DND-41 (cell line): ENCODE data around the gene OR2L2.

Experiments used
- ATAC-seq: fragments of 200-7000 bp; cut with Tn5 transposase; 3 replicates; pipeline ENCODE4 v1.9.1; 2021; ENCODE audit warnings: low read depth; ENCODE audit not compliant: insufficient read depth
- DNase-seq: peaks from one replicate; pipeline ENCODE4 v3.0.0-alpha.2; 2020
- H2AFZ ChIP-seq: 2 replicates; pipeline ENCODE4 v1.6.0; 2012; ENCODE audit warnings: low read depth, low read length
- H3K27ac ChIP-seq: 2 replicates; pipeline ENCODE4 v1.5.1; 2012; ENCODE audit warnings: low read length, inconsistent platforms
- H3K27me3 ChIP-seq: fragments of 200-600 bp; sonication (generic); 2 replicates; pipeline ENCODE4 v1.6.0; 2012; ENCODE audit warnings: low read length, mild to moderate bottlenecking, inconsistent platforms; ENCODE audit not compliant: insufficient read depth, poor library complexity
- H3K36me3 ChIP-seq: 2 replicates; pipeline ENCODE4 v1.5.1; 2012; ENCODE audit warnings: low read length, inconsistent platforms; ENCODE audit not compliant: insufficient read depth
- H3K4me1 ChIP-seq: 2 replicates; pipeline ENCODE4 v1.5.1; 2012; ENCODE audit warnings: mild to moderate bottlenecking, low read length; ENCODE audit not compliant: insufficient read depth
- H3K4me2 ChIP-seq: 2 replicates; pipeline ENCODE4 v1.6.0; 2012; ENCODE audit warnings: mild to moderate bottlenecking, moderate library complexity, low read length, inconsistent platforms; ENCODE audit not compliant: insufficient read depth
- H3K4me3 ChIP-seq, 2 experiments: fragments of 200-600 bp in 1 of 2; shearing (Covaris generic) in 1 of 2; 2 replicates each; pipeline ENCODE4 v1.5.1; 2012 to 2016; ENCODE audit warnings: inconsistent platforms in 2 of 2, low read length in 2 of 2, mild to moderate bottlenecking in 2 of 2, low read depth in 1 of 2, moderate library complexity in 1 of 2
- H3K79me2 ChIP-seq: 2 replicates; pipeline ENCODE4 v1.6.0; 2012; ENCODE audit warnings: low read length, inconsistent platforms; ENCODE audit not compliant: insufficient read depth
- H3K9ac ChIP-seq: 2 replicates; pipeline ENCODE4 v1.6.0; 2012; ENCODE audit warnings: low read depth, mild to moderate bottlenecking, inconsistent platforms, low read length, moderate library complexity
- H3K9me3 ChIP-seq: 2 replicates; pipeline ENCODE4 v1.5.1; 2012; ENCODE audit warnings: low read length, moderate library complexity, mild to moderate bottlenecking, inconsistent platforms; ENCODE audit not compliant: insufficient read depth, severe bottlenecking
- H4K20me1 ChIP-seq: 2 replicates; pipeline ENCODE4 v1.6.0; 2012; ENCODE audit warnings: low read length; ENCODE audit not compliant: insufficient read depth
- EZH2 ChIP-seq: IDR thresholded peaks from 3 replicates; pipeline ENCODE4 v1.6.1; 2012; ENCODE audit warnings: borderline replicate concordance, low read depth, mild to moderate bottlenecking, moderate library complexity, low read length, inconsistent platforms; ENCODE audit not compliant: severe bottlenecking
- TF ChIP-seq, protein P1 (sequence below): IDR thresholded peaks from 2 replicates; pipeline ENCODE4 v1.5.1; 2012; ENCODE audit warnings: borderline replicate concordance, low read length, moderate library complexity, mild to moderate bottlenecking; ENCODE audit not compliant: poor library complexity, severe bottlenecking; ENCODE audit errors: extremely low read depth

The OR2L2 gene

DNA sequence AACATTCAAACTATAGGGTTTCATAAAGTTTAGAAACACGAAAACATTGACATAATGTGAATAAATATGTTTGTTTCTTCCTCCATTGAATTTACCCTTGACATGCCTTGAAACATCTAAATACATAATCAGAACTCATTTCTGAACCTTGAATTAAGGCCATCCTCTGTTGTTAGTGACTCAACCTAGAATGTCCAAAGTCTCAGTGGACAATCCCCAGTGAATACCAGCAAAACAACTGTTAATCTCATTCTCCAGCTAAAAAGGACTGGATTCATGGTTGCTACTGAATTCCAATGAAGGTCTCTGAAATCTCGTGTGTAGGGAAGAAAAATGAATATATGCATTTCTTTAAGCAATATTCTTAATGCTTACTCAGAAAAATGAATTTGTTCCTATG is at the start of gene OR2L2:
Gene OR2L2, plus strand, starts transcription at position 301 of the 400 bp plus-strand sequence. CDS start 8,198 bp downstream, outside the sequence.
- no peaks in the 10 kb centered on the region for H3K79me2 ChIP-seq
- H2AFZ ChIP-seq = no peak within 1 kb of the TSS
- no peaks in the 10 kb centered on the region for H3K27me3 ChIP-seq
- H3K36me3 ChIP-seq = no peaks in the 10 kb centered on the region
- no peak within 1 kb of the TSS for H3K9ac ChIP-seq
- no peaks in the 10 kb centered on the region for H4K20me1 ChIP-seq
- no peaks in the 10 kb centered on the region for H3K4me1 ChIP-seq
- peaks cover 10% of the 10 kb centered on the region for H3K9me3 ChIP-seq
- no peak within 1 kb of the TSS for H3K4me3 ChIP-seq
- TF ChIP-seq, protein P1, sequence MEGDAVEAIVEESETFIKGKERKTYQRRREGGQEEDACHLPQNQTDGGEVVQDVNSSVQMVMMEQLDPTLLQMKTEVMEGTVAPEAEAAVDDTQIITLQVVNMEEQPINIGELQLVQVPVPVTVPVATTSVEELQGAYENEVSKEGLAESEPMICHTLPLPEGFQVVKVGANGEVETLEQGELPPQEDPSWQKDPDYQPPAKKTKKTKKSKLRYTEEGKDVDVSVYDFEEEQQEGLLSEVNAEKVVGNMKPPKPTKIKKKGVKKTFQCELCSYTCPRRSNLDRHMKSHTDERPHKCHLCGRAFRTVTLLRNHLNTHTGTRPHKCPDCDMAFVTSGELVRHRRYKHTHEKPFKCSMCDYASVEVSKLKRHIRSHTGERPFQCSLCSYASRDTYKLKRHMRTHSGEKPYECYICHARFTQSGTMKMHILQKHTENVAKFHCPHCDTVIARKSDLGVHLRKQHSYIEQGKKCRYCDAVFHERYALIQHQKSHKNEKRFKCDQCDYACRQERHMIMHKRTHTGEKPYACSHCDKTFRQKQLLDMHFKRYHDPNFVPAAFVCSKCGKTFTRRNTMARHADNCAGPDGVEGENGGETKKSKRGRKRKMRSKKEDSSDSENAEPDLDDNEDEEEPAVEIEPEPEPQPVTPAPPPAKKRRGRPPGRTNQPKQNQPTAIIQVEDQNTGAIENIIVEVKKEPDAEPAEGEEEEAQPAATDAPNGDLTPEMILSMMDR = no peak
- TF ChIP-seq EZH2 = no peak
- no peak within 1 kb of the TSS for H3K27ac ChIP-seq
- DNase-seq (no peak), ATAC-seq (no peak)
- no peak within 1 kb of the TSS for H3K4me2 ChIP-seq

- Histone ChIP-seq H3K9ac (no peak overlapping the region), H3K27me3 (no peaks in the 10 kb centered on the region), H3K27ac (no peak overlapping the region), H3K79me2 (no peaks in the 10 kb centered on the region), H3K4me2 (no peak overlapping the region), H4K20me1 (no peaks in the 10 kb centered on the region), H3K9me3 (no peaks in the 10 kb centered on the region), H3K36me3 (no peaks in the 10 kb centered on the region), H2AFZ (no peak overlapping the region), H3K4me3 (no peak overlapping the region), H3K4me1 (no peaks in the 10 kb centered on the region)
- ATAC-seq (no peak), DNase-seq (no peak)
- no peak for TF ChIP-seq EZH2
- TF ChIP-seq, protein P1 = no peak
Measured at GRCh38 chr1:247992986-247993385, 36.9 kb upstream of the OR2L2 start.

GRCh38 chr1:247998811-247999210 is 31.1 kb upstream of the OR2L2 start:
- DNase-seq (no peak), ATAC-seq (no peak)
- no peak overlapping the region for H3K27ac ChIP-seq
- no peak overlapping the region for H3K4me3 ChIP-seq
- no peaks in the 10 kb centered on the region for H4K20me1 ChIP-seq
- no peaks in the 10 kb centered on the region for H3K36me3 ChIP-seq
- H3K9ac ChIP-seq = no peak overlapping the region
- no peak overlapping the region for H2AFZ ChIP-seq
- H3K4me1 ChIP-seq = no peaks in the 10 kb centered on the region
- H3K27me3 ChIP-seq = no peaks in the 10 kb centered on the region
- H3K79me2 ChIP-seq = no peaks in the 10 kb centered on the region
- H3K4me2 ChIP-seq = no peak overlapping the region
- TF ChIP-seq, protein P1 = no peak
- TF ChIP-seq EZH2 = no peak
- H3K9me3 ChIP-seq = no peaks in the 10 kb centered on the region

DNA sequence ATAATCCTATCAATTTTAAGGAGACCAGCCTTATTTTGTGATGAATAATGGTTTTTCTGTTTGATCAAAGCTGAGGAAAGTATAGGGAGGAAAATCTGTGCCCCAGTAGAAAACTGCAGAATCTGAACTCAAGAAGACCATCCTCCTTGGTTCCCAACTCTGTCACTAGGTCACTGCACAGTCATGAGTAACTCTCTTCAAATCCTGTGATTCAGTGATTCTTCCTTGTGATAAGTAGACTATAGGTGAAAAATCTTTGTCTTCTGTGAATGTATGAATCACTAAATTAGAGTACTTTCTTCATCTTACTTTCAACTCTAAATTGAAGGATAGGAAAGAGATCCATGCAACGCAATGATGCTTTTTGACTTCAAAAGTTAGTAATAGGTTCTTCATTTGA is 29.7 kb upstream of the OR2L2 start:
- no peak for TF ChIP-seq EZH2
- TF ChIP-seq, protein P1 = no peak
- Histone ChIP-seq H3K4me3 (no peak overlapping the region), H3K79me2 (no peaks in the 10 kb centered on the region), H3K4me1 (no peaks in the 10 kb centered on the region), H2AFZ (no peak overlapping the region), H3K9me3 (no peaks in the 10 kb centered on the region), H3K36me3 (no peaks in the 10 kb centered on the region), H4K20me1 (no peaks in the 10 kb centered on the region), H3K4me2 (no peak overlapping the region), H3K9ac (no peak overlapping the region), H3K27ac (no peak overlapping the region), H3K27me3 (no peaks in the 10 kb centered on the region)
- no peak for ATAC-seq
- DNase-seq = no peak
